Measurements from ENCODE around the gene NSDHL.
"Not testable (repeated sequence)": the region's sequence is repeated elsewhere in the genome, so short reads cannot be mapped to it uniquely, and the experiment has no call there.

GRCh38 chrX:152910018-152910417, 79.2 kb downstream of the NSDHL start:
- not testable (repeated sequence) for TF ChIP-seq POLR2AphosphoS5 (IDR thresholded peaks at IDR 0.05); CTCF (IDR thresholded peaks at IDR 0.05); EP300 (IDR thresholded peaks at IDR 0.05; ENCODE audit: low read depth); POLR2A (IDR thresholded peaks at IDR 0.05)

Data from transverse colon (tissue), 4 donors.